Measurements from ENCODE around the gene OR10AD1. TPM values are rescaled to one million over a fixed set of nuclear protein-coding genes. Genes with fewer than 3 reads are reported as not detected.

The OR10AD1 gene
- total and polyA plus RNA-seq, 9 of the 15 experiments (the other 6 are each of a cell fraction or from before 2014, with no cell fraction given): not detected

- no peak for TF ChIP-seq IRF1 (CRISPR knock-in tag; IDR thresholded peaks at IDR 0.05; ENCODE audit: borderline replicate concordance)
- TF ChIP-seq XRCC3 (IDR thresholded peaks at IDR 0.05): no peak
- no peak for TF ChIP-seq ZHX1 (conservative IDR thresholded peaks at IDR 0.05; ENCODE audit: low read length)
- TF ChIP-seq PBX2 (CRISPR knock-in tag; IDR thresholded peaks at IDR 0.05; ENCODE audit: low read depth): no peak
- no peak for TF ChIP-seq PBX2 (tag; conservative IDR thresholded peaks at IDR 0.05; ENCODE audit: low read depth)
- TF ChIP-seq ZNF146 (CRISPR knock-in tag; IDR thresholded peaks at IDR 0.05; ENCODE audit: unreplicated experiment): no peak
- no peak for TF ChIP-seq NCOA4 (IDR thresholded peaks at IDR 0.05; ENCODE audit: partially characterized antibody)
- TF ChIP-seq CUX1 (CRISPR knock-in tag; IDR thresholded peaks at IDR 0.05): no peak
- no peak for TF ChIP-seq NUFIP1 (IDR thresholded peaks at IDR 0.05; ENCODE audit: partially characterized antibody)
- TF ChIP-seq THAP7 (CRISPR knock-in tag; IDR thresholded peaks at IDR 0.05): no peak
- no peak for TF ChIP-seq SRSF9 (IDR thresholded peaks at IDR 0.05; ENCODE audit: borderline replicate concordance, low read depth, low read length)
- no peak for TF ChIP-seq ZBED1 (IDR thresholded peaks at IDR 0.05)
- TF ChIP-seq FOXP1 (CRISPR knock-in tag; IDR thresholded peaks at IDR 0.05): no peak
- no peak for TF ChIP-seq NR2F6 (CRISPR knock-in tag; IDR thresholded peaks at IDR 0.05)
- TF ChIP-seq POLR3G (IDR thresholded peaks at IDR 0.05; ENCODE audit: extremely low read depth, insufficient read length, insufficient replicate concordance): no peak
- TF ChIP-seq TCF7 (IDR thresholded peaks at IDR 0.05; ENCODE audit: borderline replicate concordance): no peak
These were observed 5.0 kb downstream of the OR10AD1 start (continued) for GRCh38 chr12:48197971-48198671.

Measured in K562 (cell line).